Duodenal mucosa (tissue), 2 donors: Measurements from ENCODE around the gene KIF1C.
A peak's percentile ranks its signal among the peaks of the same experiment; 100 is the strongest.

Source experiments
- H3K27ac ChIP-seq: one replicate; pipeline ENCODE4 v1.7.0; 2013; ENCODE audit warnings: low read depth, low read length
- H3K27me3 ChIP-seq, 2 donors: one replicate each; pipeline ENCODE4 v1.7.0; 2013; ENCODE audit warnings: low read length in 2 of 2, control low read depth in 1 of 2; ENCODE audit not compliant: insufficient read depth in 2 of 2, control insufficient read depth in 1 of 2
- H3K36me3 ChIP-seq, 2 donors: one replicate each; pipeline ENCODE4 v1.7.0; 2013; ENCODE audit warnings: low read length in 2 of 2, control low read depth in 1 of 2; ENCODE audit not compliant: insufficient read depth in 2 of 2, control insufficient read depth in 1 of 2
- H3K4me1 ChIP-seq, 2 donors: one replicate each; pipeline ENCODE4 v1.7.0; 2013; ENCODE audit warnings: low read length in 2 of 2, control low read depth in 1 of 2; ENCODE audit not compliant: insufficient read depth in 2 of 2, control insufficient read depth in 1 of 2
- H3K4me3 ChIP-seq, 2 donors: one replicate each; pipeline ENCODE4 v1.7.0; 2013; ENCODE audit warnings: low read length in 2 of 2, low read depth in 1 of 2
- H3K9ac ChIP-seq, 2 donors: one replicate each; pipeline ENCODE4 v1.7.0; 2013; ENCODE audit warnings: low read length in 2 of 2, low read depth in 1 of 2
- H3K9me3 ChIP-seq, 2 donors: one replicate each; pipeline ENCODE4 v1.7.0; 2013; ENCODE audit warnings: low read length in 2 of 2, control low read depth in 1 of 2; ENCODE audit not compliant: control insufficient read depth in 1 of 2

Gene KIF1C

GRCh38 chr17:4997302-4998026, at the start of gene KIF1C, which contains the start of gene INCA1:
Gene KIF1C, plus strand, starts transcription at chr17:4997950. Its CDS starts 2,297 bp downstream, at chr17:5000247.
Gene INCA1, minus strand, starts transcription at chr17:4997522. Its CDS starts 3,085 bp downstream, at chr17:4994437.
- Histone ChIP-seq H3K27me3 (no peaks in the 10 kb centered on the region), H3K9ac (peak within 1 kb of the TSS; percentile 87 to 93), H3K27ac (peak within 1 kb of the TSS; percentile 90), H3K36me3 (peaks cover 20% of the 10 kb centered on the region in 2 donors), H3K9me3 (no peaks in the 10 kb centered on the region), H3K4me1 (peaks cover 25 to 27% of the 10 kb centered on the region in 2 donors), H3K4me3 (peak within 1 kb of the TSS; percentile 98)

DNA sequence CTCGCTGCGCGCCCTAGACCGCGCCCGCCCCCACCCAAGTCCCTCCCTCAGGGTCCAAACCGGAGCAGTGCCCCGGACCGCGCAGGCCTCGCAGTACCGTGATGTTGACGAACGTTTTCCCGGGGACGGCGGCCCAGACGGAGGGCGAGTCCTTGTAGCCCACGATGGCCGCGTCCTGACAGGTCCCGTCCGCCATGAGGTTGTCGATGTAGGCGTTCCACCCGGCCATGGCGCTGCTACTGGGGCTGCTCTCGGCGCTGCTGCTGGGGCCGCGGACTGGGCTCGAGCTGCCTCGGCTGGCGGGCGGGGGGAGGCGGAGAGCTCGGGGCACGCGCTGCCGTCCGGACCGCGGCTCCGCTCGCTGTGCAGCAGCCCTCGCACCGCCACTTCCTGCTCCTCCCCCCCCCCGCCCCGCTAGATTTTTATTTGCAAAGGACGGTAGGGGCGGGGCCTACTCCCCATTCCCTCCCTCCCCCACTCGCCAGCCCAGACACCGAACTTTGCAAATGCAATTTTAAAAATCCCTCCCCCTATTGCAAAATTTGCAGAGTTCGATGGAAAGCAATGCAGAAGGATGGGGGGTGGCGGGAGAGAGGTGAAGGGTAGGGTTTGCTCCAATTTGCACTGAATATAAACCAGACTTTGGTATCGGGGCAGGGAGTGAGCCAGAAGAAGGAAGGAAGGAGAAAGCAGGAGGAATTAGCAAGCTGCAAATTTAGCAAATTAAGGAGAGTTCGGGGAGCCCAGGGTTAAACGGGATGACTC, 49.4 kb upstream of the KIF1C start, which contains the start of gene PFN1:
TSS of gene PFN1 (minus strand) at position 365 of the 765 bp plus-strand sequence. CDS start at position 229, 136 bp downstream.
- H3K36me3 ChIP-seq: peaks cover 11 to 29% of the 10 kb centered on the region in 2 donors
- H3K4me3 ChIP-seq: peak within 1 kb of the TSS; percentile 98 to 99
- peaks cover 41 to 55% of the 10 kb centered on the region in 2 donors for H3K4me1 ChIP-seq
- H3K27ac ChIP-seq: peak within 1 kb of the TSS; percentile 99
- H3K9me3 ChIP-seq: no peaks in the 10 kb centered on the region
- peak within 1 kb of the TSS; percentile 99 for H3K9ac ChIP-seq
- no peaks in the 10 kb centered on the region for H3K27me3 ChIP-seq

DNA sequence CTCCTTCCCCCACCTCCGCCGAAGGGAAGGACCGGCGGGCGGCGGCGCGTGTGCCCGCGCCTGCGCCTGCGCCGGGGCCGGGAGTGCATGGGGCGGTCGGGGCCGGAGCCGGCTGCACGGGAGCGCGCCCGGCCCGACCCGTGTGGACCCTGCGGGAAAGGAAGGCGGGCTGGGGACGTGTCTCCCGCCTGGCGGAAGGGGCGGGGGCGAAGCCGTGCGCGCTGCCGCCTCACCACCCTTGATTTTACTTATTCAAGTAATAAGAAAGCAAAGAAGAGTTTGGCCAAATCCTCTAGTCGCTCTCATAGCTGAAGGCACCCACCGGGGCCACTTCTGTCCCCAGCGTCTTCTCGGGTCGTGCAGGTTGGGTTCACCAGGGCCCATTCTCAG, 48.8 kb upstream of the KIF1C start:
- Histone ChIP-seq H3K4me3 (peak overlapping the region; percentile 82 to 99), H3K27ac (peak overlapping the region; percentile 99), H3K9me3 (no peaks in the 10 kb centered on the region), H3K27me3 (no peaks in the 10 kb centered on the region), H3K4me1 (peaks cover 39 to 49% of the 10 kb centered on the region in 2 donors), H3K9ac (peak overlapping the region; percentile 79 to 83), H3K36me3 (peaks cover 9 to 23% of the 10 kb centered on the region in 2 donors)

DNA sequence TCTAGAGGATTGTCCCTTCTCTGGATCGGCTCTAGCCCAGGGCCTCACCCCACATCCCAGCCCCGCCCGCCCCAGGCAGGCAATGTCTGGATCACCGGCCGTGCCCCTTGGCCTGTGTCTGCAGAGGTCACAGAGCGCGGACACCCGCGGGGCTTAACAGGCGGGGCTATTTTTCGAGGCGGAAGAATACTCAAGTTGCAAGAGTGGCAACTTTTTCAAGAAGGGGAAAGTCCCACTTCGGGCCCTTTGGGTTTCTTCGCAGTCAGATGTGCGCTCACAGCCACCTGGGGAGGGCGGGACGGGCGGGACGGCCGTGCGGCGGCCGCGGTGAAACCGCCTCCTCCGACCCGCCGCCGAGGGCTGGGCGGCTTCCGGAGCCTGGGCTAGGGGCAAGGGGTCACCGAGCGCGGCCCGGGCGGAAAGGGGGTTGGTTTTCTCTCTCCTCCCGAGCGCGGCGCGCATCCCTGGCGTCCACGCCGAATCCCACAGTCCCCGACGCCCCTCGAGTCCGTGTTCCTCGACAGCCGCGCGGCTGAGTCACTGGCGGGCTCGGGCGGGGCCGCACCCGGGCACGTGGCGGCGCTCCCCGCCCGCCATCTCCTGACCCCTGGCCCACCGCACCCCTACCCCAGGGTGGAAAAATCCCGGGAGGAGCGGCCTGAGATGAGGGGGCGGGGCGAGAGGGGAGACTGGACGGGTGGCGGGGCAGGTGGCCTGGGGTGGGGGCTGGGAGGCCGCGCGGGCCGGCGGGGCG, 48.3 kb upstream of the KIF1C start:
- H3K4me3 ChIP-seq: peak overlapping the region; percentile 82 to 99
- H3K27ac ChIP-seq: peak overlapping the region; percentile 99

DNA sequence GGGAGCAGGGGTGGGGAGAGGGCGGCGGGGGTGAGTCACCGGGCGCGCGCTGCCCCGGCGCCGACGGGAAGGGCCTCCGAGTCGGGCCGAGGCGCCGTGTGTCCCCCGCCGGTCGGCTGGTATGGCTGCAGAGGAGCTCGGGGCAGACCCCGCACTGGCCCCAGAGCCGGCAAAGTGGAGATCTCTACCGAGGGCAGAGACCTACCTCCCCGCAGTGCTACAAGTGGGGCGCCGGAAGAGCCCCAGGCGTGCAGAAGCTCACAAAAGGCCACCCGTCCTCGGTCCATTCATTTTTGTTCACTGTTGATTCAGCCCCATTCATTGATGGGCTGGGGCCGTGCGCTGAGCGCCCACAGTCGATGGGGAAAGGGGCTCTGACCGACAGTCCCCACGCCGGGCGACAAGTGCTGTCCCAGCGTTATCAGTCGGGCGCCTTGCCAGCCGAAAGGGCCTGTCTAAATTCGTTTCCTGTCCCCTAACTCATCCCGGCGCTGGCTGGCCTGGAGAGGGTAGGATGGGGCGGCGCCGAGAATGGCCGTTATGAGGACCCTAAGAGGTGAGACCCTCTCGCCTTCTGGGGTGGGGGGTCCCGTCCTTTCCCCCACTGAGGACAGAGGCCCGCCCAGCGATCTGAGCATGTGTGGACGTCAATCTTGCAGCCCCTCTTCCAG, 47.5 kb upstream of the KIF1C start:
- peaks cover 26 to 36% of the 10 kb centered on the region in 2 donors for H3K4me1 ChIP-seq
- H3K4me3 ChIP-seq: peak overlapping the region; percentile 57 to 80
- H3K27ac ChIP-seq: peak overlapping the region; percentile 99
- H3K9me3 ChIP-seq: no peaks in the 10 kb centered on the region
- H3K9ac ChIP-seq: peak overlapping the region; percentile 84 to 91
- peaks cover 0 to 13% of the 10 kb centered on the region in 2 donors for H3K36me3 ChIP-seq
- H3K27me3 ChIP-seq: no peaks in the 10 kb centered on the region

More for the DNA sequence above, 48.3 kb upstream of the KIF1C start:
- H3K27me3 ChIP-seq: no peaks in the 10 kb centered on the region
- peaks cover 33 to 43% of the 10 kb centered on the region in 2 donors for H3K4me1 ChIP-seq
- H3K9me3 ChIP-seq: no peaks in the 10 kb centered on the region
- peaks cover 5 to 18% of the 10 kb centered on the region in 2 donors for H3K36me3 ChIP-seq
- peak overlapping the region; percentile 79 to 83 for H3K9ac ChIP-seq

GRCh38 chr17:4950746-4951204, 47.0 kb upstream of the KIF1C start, which contains the start of gene ENO3:
Gene ENO3, plus strand, starts transcription at chr17:4951119. Its CDS starts 711 bp downstream, at chr17:4951830.
- H3K4me3 ChIP-seq: peak within 1 kb of the TSS; percentile 57 to 80
- peak within 1 kb of the TSS; percentile 99 for H3K27ac ChIP-seq
- H3K9me3 ChIP-seq: no peaks in the 10 kb centered on the region
- H3K9ac ChIP-seq: peak within 1 kb of the TSS; percentile 84 to 91
- H3K4me1 ChIP-seq: peaks cover 20 to 31% of the 10 kb centered on the region in 2 donors
- H3K27me3 ChIP-seq: no peaks in the 10 kb centered on the region
- H3K36me3 ChIP-seq: peaks cover 0 to 8% of the 10 kb centered on the region in 2 donors

DNA sequence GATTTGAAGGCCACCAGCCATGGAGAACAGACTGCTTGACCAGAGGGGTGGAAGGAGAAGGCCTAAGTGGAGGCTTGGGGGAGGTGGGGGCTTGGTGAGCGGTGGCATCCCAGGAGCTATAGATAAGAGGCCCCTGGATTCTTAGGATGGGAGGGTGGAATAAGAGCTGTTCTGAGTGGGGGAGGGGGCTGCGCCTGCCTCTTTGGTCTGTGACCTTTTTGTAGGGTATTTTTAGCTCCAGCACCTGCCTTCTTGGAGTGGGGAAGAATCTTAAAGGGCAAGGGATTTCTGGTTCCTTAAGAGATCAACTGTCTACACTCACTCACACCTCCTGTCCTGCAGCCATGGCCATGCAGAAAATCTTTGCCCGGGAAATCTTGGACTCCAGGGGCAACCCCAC, 46.3 kb upstream of the KIF1C start:
- H3K27ac ChIP-seq: no peak overlapping the region
- H3K9me3 ChIP-seq: no peaks in the 10 kb centered on the region
- H3K36me3 ChIP-seq: peaks cover 0 to 1% of the 10 kb centered on the region in 2 donors
- peaks cover 15 to 24% of the 10 kb centered on the region in 2 donors for H3K4me1 ChIP-seq
- peak overlapping the region; percentile 3 to 91 for H3K9ac ChIP-seq
- no peaks in the 10 kb centered on the region for H3K27me3 ChIP-seq
- peak overlapping the region in 1 of 2 donors; percentile 57 for H3K4me3 ChIP-seq

GRCh38 chr17:4953451-4953961, 44.2 kb upstream of the KIF1C start:
- peaks cover 13 to 17% of the 10 kb centered on the region in 2 donors for H3K4me1 ChIP-seq
- H3K9ac ChIP-seq: no peak overlapping the region
- H3K36me3 ChIP-seq: no peaks in the 10 kb centered on the region
- no peaks in the 10 kb centered on the region for H3K9me3 ChIP-seq
- no peak overlapping the region for H3K4me3 ChIP-seq
- H3K27ac ChIP-seq: no peak overlapping the region
- H3K27me3 ChIP-seq: no peaks in the 10 kb centered on the region

DNA sequence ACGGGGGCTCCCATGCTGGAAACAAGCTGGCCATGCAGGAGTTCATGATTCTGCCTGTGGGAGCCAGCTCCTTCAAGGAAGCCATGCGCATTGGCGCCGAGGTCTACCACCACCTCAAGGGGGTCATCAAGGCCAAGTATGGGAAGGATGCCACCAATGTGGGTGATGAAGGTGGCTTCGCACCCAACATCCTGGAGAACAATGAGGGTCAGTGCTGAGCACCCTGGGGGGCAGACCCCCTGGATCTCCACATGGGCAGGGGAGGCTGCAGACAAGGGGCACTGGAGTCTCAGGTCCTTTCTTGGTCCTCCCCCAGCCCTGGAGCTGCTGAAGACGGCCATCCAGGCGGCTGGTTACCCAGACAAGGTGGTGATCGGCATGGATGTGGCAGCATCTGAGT, 42.7 kb upstream of the KIF1C start:
- Histone ChIP-seq H3K4me1 (peaks cover 25 to 28% of the 10 kb centered on the region in 2 donors), H3K9ac (no peak overlapping the region)

More for the DNA sequence above, 42.7 kb upstream of the KIF1C start:
- Histone ChIP-seq H3K9me3 (no peaks in the 10 kb centered on the region), H3K36me3 (peaks cover 0 to 11% of the 10 kb centered on the region in 2 donors), H3K27ac (no peak overlapping the region), H3K27me3 (no peaks in the 10 kb centered on the region), H3K4me3 (no peak overlapping the region)
